HUDEP-2 (cell line): ENCODE measurements around the gene SPATC1L.

Experiments
- DNase-seq, 76 experiments: peaks; one replicate each; lab custom pipeline; 2025; ENCODE audit not compliant: unreplicated experiment in 76 of 76; lab: John Stamatoyannopoulos, UW

The SPATC1L gene

DNA sequence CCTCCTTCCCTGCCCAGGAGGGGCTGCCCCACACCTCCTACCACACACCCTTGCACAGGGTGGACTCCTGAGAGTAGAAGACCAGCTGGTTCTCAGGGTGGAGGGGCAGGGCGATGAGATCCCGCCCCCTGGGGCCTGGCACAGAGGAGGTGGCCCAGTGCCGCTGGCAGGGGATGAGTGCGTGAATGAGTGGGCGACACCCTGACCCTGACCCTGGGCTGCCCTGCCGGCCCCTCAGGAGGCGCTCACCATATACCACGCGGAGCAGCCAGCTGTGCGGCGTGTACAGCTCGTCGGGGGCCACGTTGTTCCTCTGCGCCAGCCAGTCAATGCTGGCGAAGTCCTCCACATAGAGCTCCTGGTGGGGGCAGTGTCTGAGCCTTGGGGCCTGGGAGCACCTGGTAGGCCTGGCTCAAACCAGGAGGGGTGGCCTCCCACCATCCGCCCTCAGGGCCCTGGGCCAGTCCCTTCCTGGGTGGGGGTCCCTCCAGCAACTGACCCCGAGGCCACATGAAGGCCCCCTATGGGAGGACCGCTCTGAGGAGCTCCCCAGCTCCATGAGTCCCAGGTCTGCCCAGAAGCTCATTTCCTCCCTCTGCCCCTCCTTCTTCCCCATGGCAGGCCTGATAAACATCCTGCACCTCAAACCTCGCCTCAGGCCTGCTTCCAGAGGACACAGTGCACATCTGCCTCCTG is 31.3 kb upstream of the SPATC1L start:
- no peak for DNase-seq

DNA sequence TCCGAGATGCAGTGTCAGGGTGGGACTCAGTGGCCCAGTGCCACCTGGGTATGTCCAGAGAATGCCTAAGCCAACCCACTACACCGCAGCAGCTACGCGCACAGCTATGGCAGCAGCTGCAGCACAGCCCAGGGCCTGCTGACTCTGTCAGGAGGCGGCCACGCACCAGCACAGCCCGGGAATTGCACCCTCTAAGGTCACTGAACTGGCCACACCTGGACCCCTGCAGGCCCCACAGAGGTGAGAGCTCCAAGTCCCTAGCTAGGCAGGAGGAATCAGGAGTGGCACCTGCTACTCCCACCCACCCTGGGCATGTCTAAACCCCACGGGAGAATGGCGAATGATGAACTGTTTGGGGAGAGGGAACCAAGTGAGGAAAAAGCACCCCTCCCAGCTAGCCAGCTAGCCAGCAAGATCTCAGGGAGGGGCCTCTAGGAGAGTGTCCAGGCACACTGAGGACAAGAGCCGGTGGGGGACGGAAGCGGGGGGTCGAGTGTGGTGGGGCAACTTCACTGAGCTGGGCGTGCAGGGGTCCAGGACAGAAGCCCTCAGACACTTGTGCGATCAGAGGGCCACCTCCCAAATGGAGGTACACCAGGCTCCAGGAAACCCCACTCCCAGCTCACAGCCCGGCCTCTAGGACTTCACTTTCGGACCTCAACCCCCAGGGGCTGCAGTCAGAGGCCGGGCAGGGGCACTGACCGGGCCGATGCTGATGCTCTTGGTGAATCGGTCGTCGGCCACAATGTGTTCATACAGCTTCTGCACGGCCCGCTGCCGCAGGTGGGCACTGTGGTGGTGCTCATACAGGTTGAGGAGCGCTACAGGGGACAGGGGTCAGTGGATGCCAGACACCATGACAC is 30.4 kb upstream of the SPATC1L start:
- no peak for DNase-seq

DNA sequence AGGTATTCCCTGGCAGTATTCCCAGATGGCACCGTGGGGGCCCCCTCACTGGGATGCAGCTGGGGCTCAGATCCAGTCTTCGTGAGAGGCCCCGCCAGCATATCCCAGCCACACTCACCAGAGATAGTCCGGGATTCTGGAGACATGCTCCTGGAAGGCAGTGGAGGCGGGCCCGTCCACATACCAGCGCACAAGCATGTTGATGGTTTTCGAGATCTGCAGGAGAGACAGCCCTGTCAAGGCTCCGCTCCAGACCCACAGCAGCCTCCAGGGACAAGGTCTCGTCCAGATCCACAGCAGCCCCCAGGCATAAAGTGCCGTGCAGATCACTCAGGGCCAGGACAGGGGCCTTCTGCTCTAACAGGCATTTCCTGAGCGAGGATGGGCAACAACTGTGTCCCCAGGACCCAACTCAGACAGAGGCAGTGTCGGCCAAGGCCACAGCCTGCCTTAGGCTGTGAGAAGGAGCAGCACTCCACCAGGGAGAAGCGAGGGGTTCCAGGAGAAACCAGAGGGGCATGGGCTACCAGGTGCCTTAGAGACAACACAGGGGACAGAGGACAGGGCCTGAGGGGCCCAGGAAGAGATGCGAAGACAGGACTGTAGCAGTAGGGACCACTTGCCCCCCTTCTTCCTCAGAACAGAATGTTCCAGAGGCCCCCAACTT is 29.5 kb upstream of the SPATC1L start:
- DNase-seq, result no peak

DNA sequence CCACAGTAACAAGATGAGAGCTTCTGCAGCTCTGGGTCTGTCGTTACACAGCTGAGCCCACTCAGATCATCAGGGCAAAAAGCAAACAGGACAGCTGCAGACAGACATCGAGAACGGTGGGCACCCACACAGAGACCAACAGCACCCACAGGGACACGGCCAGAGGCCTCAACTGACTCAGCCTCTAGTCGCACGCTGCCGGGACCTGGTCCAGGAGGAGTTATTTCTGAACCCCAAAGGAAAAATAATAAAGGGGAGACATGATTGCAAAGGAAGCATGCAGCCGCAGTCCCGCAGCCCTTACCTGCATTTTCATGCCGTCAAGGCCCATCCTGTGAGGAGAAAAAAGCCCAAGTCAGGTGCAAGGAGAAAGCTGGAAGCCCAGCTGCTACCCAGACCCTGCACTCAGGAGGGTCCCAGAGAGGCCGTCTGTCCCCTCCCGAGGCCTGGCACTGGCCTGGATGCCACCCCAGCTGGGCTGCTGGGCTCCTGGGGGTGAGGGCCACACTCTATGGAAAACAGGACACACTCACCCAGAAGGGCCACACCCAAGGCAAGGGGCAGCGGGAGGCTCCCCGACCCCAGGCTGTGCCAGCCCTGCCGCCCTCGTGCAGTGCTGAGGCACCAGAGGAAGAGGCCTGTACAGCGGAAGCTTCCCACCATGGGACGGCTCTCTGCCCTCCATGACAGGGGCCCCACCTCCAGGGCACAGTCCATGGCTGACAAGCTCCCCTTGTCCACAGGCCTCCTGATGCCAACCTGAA is 28.6 kb upstream of the SPATC1L start:
- no peak for DNase-seq

DNA sequence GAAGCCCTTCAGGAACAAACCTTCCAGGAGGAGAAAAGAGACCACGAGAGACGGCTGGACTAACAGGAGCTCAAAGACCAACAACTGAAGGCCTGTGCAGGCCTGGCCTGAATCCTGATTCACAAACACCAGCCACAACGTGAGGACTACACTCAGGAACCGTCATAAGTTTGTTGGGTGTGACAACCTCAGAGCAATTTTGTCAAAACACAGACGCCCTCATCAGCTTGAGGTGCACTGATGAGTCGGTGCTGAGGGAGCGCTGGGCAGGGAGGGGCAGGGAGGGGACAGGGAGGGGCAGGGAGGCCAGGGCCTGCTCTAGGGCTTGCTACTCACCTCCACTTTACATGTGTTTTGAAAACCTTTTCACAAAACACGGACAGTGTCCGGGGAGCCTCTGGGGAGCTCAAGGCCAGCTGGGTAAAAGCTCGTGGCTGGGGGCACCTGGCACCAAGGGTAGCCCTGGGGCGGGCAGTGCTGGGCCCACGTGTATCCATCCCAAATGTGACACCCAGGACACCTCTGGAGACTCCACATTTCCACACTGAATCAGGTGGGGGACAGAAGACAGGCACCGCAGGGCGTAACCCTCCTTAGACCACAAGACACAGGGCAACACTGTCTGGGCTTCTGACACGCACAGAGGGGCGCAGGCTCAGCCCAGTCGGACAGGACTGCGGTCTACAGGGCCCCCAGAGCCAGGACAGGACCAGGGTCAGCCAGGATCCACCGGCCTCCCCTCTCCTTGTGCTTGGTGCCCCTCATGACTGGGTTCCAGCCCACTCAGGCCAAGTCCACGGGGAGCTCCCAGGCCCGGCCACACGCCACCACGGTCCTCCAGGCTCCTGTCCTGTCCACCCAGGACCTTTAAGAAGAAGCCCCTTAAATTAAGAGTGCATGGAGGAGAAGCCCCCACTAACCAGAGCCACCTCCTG is 27.8 kb upstream of the SPATC1L start:
- peak in 1 of 76 experiments; percentile 19 for DNase-seq

DNA sequence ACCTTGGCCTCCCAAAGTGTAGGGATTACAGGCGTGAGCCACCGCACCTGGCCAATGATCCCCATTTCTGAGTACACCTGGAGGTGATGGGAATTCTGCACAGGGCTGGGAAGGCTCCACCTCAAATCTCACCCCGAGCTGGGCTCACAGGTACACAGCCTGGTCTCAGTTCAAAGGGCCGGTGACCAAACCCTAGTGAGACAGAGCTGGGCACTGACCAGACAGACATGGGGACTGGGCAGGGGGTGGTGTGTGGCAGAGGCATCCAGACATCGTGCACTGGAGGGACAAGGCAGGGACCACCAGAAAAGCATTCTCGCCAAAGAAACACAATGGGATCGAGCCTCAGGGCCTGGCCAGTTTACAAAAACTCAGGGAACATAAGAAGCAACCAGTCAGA is 27.1 kb upstream of the SPATC1L start:
- no peak for DNase-seq

DNA sequence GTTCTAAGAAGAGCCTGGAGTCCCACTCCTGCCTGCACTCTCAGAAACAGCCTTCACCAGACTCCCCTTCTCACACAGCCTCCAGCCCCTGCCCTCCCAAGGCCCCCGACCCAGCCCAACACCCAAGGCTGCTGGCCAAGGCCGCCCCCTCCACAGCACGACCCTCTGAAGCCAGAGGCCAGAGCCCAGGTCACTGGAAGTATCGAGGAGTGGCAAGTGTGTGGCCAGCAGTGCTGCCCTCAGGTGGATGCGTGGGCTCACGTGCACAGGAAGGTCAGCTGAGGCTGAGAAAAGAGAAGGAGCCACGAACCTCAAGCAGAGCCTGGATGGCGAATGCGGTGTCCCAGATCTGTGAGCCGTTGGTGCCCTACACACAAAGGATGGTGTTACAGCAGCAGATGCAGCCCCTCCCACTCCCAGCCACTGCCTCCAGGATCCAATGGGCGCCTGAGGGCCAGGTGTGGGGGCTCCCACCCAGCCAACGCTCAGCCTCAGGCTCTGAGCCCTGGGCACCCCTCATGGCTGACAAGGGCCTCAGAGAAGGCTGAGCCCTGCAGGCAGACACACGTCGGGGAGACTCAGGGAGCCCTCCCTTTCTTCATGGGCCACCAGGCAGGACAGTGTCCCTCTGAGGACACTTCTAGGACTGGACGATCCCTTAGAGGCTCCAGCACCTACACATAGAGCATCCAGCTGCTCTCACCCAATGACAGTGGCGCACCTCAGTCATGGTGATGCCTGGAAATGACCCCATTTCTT is 26.3 kb upstream of the SPATC1L start:
- DNase-seq, result no peak

DNA sequence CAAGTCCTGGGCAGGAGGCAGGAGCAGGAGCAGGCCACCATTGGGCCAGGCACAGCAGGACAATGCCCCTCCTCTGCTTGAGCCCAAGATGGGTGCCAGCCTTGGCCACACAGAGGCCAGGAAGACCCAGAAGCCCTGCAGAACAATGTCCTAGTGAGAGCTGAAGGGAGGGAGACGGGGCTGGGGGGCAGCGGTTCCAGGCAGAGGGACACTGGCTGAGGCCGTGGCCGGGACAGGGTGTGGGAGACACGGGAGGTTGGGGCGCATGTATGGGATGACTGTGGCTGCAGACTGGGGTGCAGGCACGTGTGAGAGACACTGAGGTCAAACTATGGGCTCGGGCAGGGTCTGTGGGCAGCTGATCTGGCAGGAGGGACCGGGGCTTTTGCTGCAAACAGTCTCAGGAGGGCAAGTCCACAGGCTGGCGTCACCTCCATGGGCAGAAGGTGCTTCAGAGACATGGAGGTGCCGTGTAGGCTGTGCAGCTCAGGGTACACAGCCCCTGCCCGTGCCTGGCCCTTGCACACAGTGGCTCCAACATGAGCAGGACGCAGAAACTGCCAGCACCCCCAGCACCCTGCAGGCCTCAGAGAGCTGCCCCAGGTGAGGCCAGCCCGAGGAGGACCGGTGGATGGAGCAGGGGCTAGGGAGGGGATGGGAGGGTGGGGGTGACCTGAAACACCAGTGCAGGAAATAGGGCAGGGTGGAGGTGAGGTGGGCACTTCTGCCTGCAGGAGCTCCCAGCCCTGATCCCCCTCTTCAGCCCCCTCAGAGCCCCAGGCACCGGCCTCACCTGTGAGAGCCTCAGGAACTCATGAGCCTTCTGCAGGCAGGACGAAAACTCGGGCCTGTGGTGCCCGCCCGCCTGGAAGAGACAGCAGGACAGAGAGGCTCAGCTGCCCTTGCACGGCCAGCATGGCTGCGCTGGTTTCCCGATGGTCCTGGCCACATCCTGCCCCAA is 24.8 kb upstream of the SPATC1L start:
- DNase-seq, result no peak

DNA sequence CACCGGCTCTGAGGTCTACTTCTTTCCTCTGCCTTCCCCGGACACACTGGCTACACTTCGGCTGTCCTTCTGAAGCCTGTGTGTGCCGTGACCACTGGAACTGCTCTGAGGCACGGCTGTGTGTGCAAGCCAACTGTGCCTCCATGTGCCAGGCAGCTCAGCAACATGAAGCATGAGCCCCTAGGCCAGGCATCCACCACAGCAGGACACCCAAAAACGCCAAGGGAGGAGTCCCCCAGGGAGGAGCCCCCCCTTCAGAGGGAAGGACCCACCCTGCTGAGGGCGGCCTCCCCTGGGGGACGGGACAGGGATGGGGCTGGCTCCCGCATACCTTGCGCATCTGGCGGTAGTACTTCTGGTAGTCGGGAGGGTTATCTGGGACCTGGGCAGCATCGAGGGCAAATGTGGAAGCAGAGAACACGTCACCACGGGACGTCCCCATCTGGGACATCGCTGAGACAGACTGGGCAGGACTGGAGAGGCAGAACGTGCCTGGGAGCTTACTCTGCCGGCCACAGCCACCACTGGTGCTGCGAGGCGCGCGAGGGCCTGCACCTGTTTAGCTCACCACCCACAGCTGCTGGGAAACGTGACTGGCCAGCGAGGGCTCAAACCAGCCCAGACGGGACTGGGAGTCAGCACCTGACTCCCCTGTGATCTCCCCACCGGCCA is 23.8 kb upstream of the SPATC1L start:
- DNase-seq, result no peak

DNA sequence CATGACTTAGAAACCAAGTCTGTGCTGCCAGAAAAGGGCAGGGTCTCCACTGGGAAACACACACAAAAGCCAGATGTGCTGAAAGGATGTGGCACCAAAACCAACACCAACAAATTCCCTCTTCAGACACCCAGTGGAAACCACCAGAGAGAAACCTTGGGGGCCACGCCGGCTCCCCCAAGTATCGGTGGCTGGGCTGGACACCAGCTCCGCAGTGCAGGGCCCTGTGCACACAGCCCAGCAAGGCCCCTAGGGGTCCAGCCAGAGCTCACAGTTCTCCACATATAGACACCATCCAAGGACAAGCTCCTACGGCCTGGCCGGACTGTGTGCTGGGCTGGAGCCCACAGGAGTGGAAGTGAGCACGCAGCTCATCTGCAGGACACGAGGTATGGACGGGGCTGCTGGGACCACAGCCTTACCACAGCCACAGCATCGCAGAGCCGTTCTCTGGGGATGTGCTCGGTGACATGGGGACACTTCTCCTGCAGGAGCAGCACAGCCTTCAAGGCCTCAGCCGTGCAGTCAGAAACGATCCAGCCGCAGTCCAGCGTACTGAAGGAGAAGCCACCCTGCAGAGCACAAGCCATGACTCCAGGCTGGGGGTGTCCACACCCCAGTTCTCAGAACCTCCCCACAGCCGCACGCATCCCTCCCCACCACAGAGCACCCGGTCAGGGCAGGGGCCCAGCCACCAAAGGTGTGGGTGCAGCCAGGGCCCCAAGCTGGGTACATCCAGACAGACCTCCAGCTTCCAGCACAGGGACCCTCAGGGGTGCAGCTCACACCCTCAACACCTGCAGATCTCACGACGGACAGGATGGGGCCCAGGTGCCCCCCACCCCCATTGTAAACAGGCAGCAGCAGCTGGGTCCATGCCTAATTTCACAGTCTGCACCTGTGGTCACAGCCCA is 23.0 kb upstream of the SPATC1L start:
- DNase-seq, result no peak

DNA sequence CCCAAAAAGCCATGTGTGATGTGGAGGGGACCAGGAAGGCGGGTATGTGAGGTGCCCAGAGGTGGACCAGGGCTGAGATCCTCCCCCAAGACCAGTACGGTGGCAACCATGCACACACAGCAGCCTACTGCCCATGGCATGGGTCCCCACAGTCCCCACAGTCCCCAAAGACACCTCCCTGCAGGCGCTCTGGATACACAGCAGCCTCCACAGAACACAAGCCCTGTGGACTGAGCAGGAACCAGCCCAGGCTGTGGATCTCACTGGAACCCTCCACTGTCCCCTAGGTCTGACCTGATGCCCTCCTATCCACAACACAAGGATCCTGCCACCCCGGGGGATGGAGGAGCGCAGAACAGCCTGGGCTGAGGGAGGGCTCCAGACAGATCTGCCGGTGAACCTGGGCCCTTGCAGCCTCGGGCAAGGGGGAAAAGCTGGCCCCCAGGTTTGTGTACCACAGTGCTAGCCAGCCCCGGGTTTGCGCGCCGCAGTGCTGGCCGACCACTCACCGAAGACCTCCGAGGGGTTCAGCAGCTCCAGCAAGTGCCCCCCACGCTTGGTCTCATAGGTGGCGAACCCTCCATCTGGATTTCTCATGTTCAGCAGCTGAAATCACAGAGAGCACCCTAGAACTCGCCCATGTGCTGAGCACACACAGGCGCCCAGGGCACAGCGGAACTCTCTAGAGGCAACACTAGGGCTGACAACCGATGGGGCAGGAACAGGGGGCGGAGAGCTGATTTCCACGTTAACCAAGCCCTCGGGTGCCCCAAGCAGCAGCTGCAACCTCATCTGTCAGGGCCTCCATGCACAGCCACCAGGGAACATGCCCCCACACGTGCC is 22.1 kb upstream of the SPATC1L start:
- DNase-seq, result no peak

DNA sequence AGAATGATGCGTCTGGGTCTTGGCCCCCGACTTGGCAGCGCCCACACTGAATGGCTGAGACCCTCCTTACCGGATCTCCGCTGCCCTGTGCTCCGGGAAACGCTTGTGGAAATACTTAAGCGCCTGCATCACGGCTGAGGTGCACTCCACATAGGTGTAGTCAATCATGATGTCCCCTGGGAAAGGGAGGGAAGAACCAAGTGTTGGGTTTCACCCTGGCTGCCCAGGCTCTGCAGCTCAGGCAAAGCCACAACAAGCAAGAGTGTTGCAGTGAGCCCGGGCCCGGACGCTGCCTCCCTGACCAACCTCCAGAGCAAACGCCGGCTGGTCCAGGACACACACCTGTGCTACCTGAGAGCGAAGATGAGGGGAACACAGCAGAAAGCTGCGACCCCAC is 21.5 kb upstream of the SPATC1L start:
- DNase-seq, result no peak

DNA sequence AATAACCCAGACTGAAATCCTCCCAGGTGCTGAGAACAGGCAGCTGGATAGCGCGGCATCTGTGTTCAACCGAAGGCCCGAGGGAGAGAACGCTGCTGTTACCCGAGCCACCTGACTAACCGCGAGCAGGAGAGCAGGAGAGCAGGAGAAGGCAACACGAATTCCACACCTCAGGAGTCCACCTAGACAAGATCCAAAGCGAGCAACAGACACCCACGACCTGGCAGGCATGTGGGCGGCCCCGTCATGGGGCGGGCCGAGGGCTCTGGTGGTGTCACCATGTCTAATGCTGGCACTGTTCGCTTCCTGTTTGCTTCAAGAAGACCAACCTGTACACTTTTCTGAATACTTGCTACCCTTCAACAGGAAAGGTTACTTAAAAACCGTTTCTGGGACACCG is 20.9 kb upstream of the SPATC1L start:
- no peak for DNase-seq

DNA sequence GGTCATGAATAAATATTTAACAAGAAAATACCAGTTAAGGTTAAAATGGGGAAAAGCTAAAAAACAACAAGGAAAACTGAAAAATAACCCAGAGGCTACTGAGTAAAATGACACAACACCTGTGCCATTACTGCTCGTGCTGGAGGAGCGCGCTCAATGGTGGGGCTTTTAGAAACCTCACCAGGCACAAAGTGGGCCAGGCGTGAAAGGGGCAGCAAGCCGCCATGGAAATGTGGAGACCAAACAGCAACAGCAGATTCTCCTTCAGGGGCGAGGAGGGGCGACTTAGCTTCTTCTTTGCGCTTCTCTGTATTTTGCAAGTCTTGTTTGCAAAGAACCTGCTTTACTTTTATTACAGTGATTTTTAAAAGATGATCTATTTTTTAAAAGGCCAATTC is 18.9 kb upstream of the SPATC1L start:
- DNase-seq, result no peak

DNA sequence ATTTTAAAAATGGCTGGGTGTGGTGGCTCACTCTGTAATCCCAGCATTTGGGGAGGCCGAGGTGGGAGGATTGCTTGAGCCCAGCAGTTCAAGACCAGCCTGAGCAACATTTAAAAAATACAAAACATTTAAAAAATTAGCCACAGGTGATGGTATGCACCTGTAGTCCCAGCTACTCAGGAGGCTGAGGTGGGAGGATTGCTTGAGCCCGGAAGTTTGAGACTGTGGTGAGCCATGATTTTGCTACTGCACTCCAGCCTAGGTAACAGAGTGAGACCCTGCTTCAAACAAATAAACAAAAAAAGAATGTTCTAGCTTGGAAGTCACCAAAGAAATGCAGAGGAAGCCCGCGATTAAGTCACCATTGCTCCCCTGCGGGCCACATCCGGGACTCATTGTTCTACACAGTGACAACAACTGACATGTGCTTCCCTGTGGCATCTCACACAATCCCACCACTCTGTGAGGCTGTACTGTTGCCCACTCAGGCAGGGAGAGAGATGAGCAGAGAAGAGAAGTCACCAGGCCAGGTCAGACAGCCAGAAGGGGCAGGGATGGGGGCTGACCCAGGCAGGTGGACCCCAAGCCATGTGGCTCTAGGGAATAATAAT is 18.4 kb upstream of the SPATC1L start:
- DNase-seq, result no peak
